Astrocyte of the hippocampus (primary cell): ENCODE results near the gene BICRA.

Experiments used
- DNase-seq: peaks from one replicate; pipeline ENCODE4 v3.0.0; 2011; ENCODE audit warnings: low read depth, low spot score

Gene BICRA

GRCh38 chr19:47601180-47601904 is 7.6 kb upstream of the BICRA start:
- no peak for DNase-seq

DNA sequence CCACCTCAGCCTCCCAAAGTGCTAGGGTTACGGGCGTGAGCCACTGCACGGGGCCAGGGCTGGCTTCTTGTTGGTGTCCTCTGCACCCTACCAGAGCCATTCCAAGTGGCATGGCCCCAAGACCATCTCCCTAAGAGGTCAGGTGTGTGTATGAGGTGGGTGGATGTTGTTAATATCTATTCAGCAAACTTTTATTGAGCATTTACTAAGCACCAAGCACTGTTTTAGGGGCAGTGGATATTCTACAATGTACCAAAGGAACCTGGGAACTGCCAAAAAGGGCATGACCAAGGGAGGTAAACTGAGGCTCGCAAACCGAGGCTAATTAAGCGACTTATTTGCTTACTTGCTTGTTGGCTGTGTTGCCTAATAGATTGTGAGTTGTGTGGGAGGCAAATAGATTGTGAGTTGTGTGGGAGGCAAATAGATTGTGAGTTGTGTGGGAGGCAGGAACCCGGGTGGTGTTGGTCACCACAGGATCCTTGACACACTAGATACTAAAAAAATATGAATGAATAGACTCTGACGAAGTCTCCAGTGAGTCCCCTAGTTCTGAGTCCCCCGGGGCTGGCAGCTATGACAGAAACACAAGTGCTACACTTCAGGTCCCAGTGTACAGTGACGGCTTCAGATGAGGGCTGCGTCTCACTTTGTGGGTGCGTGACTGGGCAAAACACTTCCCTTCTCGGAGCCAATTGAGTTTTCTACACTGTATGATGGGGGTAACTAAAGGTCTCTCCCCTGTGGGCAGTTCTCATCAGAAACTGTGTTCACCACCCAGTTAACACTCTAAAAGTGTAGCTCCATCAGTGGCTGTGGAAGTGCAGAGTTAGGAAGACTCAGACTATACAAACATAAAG is 5.0 kb upstream of the BICRA start:
- no peak for DNase-seq

GRCh38 chr19:47607564-47608073 is 1.3 kb upstream of the BICRA start:
- no peak for DNase-seq

DNA sequence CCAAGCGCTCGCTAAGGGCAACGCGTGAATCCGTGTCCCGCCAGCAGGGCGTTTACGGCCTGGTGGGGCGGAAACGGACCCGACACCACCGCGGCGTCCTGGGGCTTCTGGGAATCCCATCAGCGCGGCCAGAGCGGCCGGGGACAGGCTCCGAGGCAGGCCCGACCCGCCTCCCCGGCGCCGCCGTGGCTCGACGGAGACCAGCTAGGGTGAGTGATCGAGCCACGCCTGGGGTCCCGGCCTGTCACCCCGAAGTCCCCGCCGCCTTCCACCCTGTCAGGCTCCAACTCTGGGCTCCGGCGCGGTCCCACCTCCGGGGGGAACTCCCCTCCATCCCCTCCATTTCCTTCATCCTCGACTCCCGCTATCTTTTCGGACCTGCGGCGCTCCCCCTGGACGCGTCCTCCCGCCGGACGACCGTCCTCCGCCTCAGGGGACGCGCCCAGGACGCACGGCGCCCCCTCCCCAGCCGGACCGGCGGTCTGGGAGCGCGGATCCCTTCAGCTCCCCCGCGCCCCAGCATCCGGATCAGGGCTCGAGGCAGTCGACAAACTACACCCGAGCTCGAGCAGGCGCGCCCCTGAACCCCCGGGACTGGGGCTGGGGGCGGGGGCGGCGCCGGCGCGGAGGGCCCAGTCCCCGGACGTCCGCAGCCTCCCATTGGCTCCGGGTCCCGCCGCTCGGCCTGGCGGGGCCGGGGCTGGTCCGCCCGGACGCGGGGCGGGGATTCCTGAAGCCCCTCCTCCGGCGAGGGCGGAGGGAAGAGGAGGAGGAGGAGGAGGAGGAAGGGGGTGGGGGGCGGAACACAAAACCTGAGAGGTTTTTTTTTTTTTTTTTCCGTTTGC is 638 bp upstream of the BICRA start:
- peak; percentile 99 for DNase-seq

DNA sequence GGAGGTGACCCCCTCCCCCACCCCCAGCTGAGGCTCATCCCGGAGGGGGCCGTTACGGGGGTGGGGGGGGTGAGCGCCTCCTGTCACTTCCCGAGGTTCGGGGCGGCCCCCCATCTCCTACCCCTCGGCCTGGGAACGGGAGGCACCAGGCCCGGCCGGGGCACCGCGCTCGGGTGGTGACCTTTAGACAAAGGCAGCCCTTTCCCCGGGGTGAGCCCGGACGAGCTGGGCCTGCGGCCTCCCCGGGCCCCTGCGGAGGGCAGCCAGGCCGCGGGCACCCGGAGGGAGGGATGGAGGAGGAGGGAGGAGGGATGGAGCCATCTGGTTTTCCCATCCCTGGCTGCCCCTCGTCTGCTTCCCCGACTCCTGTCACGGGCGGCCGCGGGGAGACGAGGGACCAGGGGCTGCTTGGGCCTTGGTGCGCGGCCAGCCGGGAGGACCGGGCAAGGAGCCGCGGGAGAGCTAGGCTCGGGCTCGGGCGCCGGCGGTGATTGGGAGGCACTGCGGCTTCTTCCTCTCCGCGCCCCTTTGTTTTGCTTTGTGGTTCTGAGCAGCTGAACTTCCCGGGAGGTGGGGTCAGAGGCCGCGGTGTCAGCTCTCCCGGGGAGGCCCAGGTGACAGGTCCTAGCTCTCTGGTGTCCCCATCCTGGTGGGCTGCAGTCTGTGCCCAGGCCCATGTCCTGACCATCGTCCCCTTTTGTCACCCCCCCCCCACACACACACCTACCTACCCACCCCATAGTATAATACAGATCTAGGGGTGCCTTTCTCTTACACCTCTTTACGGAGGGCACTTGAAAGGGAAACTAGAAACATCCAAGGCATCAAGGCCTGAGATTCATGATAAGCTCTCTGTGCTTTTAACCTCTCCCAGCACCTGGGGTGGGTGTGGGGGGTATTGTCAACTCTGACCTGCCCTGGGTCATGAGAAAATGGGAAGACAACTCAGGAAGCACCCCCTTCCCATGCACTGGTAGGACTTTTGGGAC is 1.3 kb downstream of the BICRA start:
- DNase-seq: peak; percentile 74

GRCh38 chr19:47610902-47611301 is 2.0 kb downstream of the BICRA start:
- DNase-seq: no peak

DNA sequence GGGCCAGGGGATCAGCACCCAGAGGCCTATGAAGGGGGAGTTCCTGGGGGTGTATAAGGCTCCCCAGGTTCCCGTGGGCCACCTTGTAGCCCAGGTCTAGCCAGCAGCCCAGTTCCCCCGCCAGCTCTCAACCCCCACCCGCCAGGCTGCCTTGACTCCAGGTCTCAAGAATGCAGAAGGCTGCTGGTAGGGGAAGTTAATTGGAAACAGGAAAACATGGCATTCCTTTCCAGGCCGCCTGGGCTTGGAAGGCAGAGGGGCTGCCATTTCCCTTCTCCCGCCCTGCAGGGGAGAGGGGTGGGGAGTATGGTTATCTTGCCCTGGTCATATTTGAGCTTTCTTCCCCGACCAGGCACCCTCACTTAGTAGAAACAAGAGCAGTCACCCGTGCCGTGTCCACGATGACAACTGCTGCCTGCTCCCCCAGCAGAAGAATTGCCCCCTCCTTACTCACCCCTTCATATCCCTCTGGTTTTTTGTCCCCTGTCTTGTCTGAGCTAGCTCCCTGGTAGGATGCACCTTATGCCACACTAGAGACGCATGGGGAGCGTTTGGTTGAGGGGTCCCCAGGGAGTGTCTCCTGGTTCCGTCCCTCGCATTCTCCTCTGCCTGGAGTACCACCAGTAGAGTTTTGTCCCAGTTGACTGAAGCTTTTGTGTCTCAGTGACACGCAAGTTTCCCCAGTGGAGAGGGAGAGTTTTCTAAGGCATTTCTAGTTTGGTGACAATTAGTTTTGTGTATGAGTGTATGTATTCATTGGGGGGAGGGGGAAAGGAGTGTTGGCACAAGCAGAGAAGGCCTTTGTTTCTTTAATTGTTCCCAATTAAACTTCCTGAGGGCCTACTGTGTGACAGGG is 4.5 kb downstream of the BICRA start:
- DNase-seq: peak; percentile 92

- DNase-seq: peak; percentile 11
These were observed 5.0 kb downstream of the BICRA start for GRCh38 chr19:47614021-47614295.

- no peak for DNase-seq
These were observed 5.6 kb downstream of the BICRA start for GRCh38 chr19:47614559-47614958.

DNA sequence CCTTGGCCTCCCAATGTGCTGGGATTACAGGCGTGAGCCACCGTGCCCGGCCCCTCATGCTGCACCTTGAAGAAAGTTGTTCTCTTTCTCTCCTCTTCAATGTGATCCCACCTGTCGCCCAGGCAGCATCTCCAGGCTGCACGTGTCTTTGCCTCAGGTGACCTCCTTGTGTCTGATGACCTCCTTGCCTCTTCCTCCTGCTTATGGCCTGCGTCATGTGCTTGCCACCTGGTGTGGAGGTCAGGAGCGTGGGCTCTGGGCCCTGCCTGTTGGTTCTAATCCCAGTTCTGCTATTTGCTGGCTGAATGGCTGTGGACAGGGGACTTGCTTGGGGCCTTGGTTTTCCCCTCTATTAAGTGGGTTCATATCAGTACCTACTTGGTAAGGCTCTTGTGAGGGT is 6.3 kb downstream of the BICRA start:
- DNase-seq: no peak

DNA sequence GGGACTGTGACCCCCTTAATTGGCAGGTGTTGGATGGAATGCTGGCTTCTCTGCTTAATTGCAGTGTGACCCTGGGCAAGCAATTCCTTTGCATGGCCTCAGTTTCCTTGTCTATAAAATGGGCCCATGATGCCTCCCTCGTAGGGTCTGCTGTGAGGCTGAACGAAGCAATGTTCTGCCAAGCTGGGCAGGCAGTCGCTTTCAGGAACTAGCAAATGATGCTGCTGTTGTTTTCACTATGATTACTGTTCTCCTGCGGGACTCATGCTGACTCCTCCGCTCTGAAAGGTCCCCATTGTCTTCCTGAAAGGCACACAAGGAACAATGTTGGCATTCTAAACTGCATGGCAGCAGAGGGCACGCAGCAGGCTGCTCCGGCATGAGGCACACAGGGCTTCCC is 6.8 kb downstream of the BICRA start:
- no peak for DNase-seq

DNA sequence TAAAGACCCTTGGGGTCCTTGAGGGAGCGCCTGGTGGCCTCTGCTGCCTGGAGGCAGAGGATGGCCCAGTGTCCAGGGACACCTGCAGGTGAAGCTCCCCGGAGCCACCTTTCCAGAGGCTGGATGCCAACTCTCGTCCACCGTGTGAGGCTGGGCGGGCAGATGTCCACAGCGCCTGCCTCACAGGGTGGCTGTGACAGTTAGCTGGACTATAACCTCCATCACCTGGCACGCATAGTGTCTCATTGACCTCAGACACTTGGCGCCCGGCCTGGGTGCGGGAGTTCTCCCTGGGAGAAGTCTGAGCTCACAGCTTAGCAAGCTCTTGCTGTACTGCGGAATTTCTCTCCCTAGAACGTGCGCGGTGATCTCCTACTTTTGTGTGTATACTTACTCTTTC is 9.8 kb downstream of the BICRA start:
- DNase-seq: peak; percentile 76

DNA sequence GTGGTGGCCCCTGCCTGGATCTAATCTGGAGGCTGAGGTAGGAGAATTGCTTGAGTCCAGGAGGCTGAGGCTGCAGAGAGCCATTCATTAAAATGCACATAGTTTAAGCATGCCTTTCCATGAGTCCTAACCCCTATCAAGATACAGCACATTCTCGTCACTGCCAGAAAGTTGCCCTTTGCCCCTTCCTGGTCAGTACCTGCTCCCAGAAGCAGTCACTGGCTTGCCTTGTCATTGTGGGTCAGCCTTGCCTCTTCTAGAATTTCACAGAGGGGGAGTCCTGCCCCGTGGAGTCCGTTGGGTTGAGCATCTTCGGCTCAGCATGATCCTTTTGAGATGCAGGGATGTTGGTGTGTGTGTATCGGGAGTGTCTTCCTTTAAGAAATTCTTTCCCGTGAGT is 10.8 kb downstream of the BICRA start:
- DNase-seq: no peak

DNA sequence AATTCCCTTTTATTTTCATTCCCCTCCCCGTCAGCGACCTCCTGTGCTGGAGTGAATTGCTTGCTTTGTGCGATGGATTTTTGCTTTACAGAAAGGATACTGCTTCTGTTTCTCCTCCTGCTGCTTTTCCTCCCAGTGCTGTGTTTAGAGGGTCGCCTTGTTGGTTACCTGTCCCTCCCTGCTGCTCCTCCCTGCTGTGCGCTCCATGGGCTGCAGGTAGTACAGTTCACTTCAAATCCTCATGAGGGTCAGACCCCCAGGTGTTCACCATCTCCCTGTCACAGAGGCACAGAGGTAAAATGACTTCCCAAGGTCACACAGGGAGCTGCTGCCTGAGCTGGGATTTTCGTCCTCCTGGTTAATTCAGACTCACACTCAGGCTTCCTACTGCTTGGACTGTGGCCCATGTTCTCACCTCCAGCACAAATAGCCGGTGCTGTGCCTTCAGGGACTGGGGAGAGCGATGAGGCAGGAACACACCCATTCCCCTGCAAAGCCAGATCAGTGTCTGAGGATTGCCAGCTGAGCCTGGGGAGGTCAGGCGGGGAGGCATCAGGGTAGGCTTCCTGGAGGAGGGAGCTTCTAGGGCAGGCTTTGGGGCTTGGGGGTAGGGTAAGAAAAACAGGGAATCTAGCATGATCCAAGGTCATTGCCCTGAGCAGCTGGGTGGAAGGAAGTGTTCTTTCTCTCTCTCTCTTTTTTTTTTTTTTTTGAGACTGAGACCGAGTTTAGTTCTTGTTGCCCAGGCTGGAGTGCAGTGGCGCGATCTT is 14.4 kb downstream of the BICRA start:
- no peak for DNase-seq

DNA sequence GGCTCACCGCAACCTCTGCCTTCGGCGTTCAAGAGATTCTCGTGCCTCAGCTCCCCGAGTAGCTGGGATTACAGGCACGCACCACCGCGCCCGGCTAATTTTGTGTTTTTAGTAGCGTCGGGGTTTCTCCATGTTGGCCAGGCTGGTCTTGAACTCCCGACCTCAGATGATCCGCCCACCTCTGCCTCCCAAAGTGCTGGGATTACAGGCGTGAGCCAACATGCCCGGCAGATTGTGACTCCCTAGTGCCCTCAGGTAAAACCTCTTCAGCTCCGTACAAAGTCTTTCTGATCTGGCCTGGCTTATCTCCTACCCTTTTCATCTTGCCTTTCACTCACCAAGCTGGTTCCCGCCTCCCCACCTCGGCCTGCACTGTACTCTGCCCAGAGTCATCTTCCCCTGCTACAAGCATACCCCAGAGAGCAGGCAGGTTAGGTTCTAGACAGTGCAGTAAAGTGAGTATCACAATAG is 15.0 kb downstream of the BICRA start:
- no peak for DNase-seq

DNA sequence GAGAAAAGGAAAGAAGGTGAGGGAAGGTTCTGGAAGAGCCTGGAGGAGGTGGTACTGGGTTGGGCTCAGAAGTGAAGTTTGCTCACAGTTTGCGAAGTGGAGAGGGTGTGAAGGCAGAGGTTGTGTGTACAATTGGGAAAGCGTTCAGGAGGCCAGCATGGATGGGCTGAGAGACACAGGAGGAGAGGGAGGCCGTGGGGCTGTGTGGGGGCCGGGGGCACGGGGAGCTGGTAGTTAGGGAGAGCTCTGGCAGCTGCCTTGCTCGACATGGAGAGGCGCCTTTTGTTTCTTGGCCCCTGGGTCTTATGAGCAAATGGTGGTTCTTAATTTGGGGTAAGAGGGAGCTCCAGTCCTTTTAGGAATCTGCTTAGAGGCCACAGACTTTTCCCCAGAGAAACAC is 16.7 kb downstream of the BICRA start:
- DNase-seq: no peak

DNA sequence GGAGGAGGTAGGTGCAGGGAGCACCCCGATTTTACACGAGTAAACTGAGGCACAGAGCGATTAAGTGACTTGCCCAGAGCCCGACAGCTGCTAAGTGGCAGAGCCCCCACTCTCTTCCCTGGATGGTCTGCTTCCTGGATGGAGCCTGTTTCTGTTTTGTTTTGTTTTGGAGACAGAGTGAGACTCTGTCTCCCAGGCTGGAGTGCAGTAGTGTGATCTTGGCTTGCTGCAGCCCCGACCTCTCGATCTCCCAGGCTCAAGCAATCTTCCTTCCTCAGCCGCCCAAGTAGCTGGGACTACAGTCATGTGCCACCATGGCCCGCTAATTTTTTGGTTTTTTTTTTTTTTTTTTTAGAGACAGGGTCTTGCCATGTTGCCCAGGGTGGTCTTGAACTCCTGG is 17.3 kb downstream of the BICRA start:
- DNase-seq: no peak

DNA sequence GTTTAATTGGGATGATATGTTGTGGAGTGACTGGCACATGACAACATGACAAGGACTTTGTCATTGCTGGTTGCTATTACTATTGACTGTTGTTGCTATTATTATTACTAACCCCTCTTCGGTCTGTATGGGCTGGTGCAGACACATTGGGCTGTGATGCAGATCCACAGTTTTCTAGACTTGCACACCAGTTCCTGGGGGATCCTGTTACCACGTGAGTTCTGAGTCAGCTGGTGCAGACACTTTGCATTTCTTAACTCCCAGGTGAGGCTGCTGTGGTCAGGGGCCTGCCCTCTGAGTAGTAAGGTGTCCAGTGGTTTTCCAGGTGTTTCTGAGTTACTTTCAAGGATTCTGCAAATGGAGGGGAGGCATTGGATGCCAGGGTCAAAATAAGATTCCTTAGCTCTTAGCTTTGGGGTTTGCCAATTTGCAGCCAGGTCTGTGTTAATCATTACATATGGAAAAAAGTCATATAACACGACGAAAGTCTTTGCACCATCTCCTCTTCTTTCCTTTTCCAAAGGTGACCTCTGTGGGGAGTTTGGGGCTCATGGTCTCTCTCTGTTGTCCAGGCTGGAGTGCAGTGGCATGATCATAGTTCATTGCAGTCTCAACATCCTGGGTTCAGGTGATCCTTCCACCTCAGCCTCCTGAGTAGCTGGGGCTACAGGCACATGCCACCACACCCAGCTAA is 19.3 kb downstream of the BICRA start:
- DNase-seq: no peak

DNA sequence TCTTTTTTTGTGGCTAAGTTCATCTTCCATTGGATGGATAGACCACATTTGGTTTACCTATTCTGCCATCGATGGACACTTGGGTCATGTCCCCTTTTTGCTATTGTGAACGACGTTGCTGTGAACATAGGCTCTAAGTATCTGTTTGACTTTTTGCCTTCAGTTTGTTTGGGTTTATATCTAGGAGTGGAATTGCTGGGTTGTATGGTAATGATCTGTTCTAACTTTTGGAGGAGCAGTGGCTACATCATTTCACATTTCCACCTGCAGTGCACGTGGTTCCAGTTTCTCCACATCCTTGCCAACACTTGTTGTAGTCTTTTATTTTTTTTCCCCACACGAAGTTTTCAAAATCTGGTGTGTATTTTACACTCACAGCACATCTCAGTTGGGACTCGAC is 21.7 kb downstream of the BICRA start:
- no peak for DNase-seq
